ENCODE data around the gene NFYC. TPM values are rescaled to one million over a fixed set of nuclear protein-coding genes. Genes with fewer than 3 reads are reported as not detected.

The NFYC gene
- total and polyA plus RNA-seq, 7 donors = 45.8 to 69.0 (median 58.6) TPM

- WGBS, 3 donors = 57 to 67% (median 59%) methylated on average over 7 of the region's 7 CpGs
- H3K4me1 ChIP-seq = peaks cover 28% of the 10 kb centered on the region
- intact Hi-C loops (cut with DNase I) = no loop called here
These were observed 70.8 kb downstream of the NFYC start for GRCh38 chr1:40762144-40762923.

GRCh38 chr1:40763742-40764532 lies 72.4 kb downstream of the NFYC start:
- DNase-seq = no peak
- intact Hi-C loops (cut with DNase I) = no loop called here
- H3K4me3 ChIP-seq = no peak overlapping the region
- H3K9me3 ChIP-seq = no peaks in the 10 kb centered on the region
- peak in 3 of 4 donors; percentile 39 to 43 (median 43) for ATAC-seq
- peak overlapping the region; percentile 32 for H3K27ac ChIP-seq
- H3K4me1 ChIP-seq = peaks cover 30% of the 10 kb centered on the region
- no peaks in the 10 kb centered on the region for H3K27me3 ChIP-seq (ENCODE audit: insufficient read depth in 3 of 3, low read length in 2 of 3)
- peaks cover 8 to 88% of the 10 kb centered on the region in 2 donors for H3K36me3 ChIP-seq (ENCODE audit: insufficient read depth in 1 of 2, low read depth in 1 of 2)
- TF ChIP-seq CTCF (IDR thresholded peaks at IDR 0.05) = no peak
- 79 to 85% (median 82%) methylated on average over 9 of the region's 9 CpGs for WGBS, 3 donors

More at GRCh38 chr1:40762144-40762923, 70.8 kb downstream of the NFYC start:
- TF ChIP-seq CTCF (IDR thresholded peaks at IDR 0.05) = no peak
- no peaks in the 10 kb centered on the region for H3K9me3 ChIP-seq
- H3K4me3 ChIP-seq = no peak overlapping the region
- no peak overlapping the region for H3K27ac ChIP-seq
- H3K36me3 ChIP-seq (ENCODE audit: insufficient read depth in 1 of 2, low read depth in 1 of 2) = peaks cover 8 to 88% of the 10 kb centered on the region in 2 donors
- DNase-seq (no peak), ATAC-seq (no peak)
- no peaks in the 10 kb centered on the region for H3K27me3 ChIP-seq (ENCODE audit: insufficient read depth in 3 of 3, low read length in 2 of 3)

DNA sequence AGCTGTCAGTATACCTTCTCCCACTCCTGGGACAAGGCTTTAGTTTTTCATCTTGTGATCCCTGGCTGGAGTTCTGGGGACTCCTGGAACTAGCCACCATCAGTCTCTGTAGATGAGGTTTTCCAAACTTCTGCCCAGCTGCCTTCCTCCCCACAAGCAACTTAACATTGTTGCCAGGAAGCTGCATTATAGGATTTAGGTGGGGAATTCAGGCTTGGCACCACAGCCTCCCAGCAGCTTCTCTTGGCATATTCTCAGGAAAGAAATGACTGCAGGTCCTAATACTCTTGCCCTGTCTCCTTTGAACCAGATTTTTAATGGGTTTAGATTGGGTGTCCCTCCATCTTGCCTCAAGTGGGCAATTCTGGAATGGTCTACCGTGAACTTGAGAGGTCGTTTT lies 73.5 kb downstream of the NFYC start:
- intact Hi-C loops (cut with DNase I) = no loop called here
- ATAC-seq (no peak), DNase-seq (no peak)
- H3K4me1 ChIP-seq = peaks cover 41% of the 10 kb centered on the region
- no peak overlapping the region for H3K4me3 ChIP-seq
- no peaks in the 10 kb centered on the region for H3K9me3 ChIP-seq
- no peak for TF ChIP-seq CTCF (IDR thresholded peaks at IDR 0.05)
- 25 to 44% (median 36%) methylated on average over 2 of the region's 2 CpGs for WGBS, 3 donors
- peaks cover 8 to 88% of the 10 kb centered on the region in 2 donors for H3K36me3 ChIP-seq (ENCODE audit: insufficient read depth in 1 of 2, low read depth in 1 of 2)
- no peaks in the 10 kb centered on the region for H3K27me3 ChIP-seq (ENCODE audit: insufficient read depth in 3 of 3, low read length in 2 of 3)
- H3K27ac ChIP-seq = no peak overlapping the region

DNA sequence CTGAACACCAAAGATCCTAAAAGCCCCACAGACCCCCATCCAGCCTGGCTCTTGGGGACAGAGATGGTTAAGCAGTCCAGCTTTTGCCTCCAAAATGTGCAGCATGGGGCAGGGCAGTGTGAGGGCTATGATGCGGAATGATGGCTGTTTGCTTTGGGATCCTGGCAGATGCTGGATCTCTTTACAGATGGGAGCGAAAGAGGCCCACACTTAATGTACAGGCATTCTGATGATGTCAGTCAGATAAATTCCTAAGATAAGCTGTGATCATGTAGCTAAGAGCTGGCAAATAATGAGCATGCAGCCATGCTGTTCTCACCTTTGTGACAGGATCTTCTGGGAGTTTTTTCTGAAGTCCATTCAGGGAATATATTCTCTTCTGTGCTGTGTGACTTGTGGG lies 74.5 kb downstream of the NFYC start:
- Histone ChIP-seq H3K27me3 (ENCODE audit: insufficient read depth in 3 of 3, low read length in 2 of 3) (no peaks in the 10 kb centered on the region), H3K9me3 (no peaks in the 10 kb centered on the region), H3K36me3 (ENCODE audit: insufficient read depth in 1 of 2, low read depth in 1 of 2) (peaks cover 8 to 88% of the 10 kb centered on the region in 2 donors), H3K27ac (no peak overlapping the region), H3K4me1 (peaks cover 39% of the 10 kb centered on the region), H3K4me3 (no peak overlapping the region)
- 91 to 98% (median 97%) methylated on average over 2 of the region's 2 CpGs for WGBS, 3 donors
- no peak for DNase-seq
- intact Hi-C loops (cut with DNase I) = no loop called here
- no peak for TF ChIP-seq CTCF (IDR thresholded peaks at IDR 0.05)
- no peak for ATAC-seq

Measured in psoas muscle (tissue), 8 donors.